Thyroid gland (tissue), 4 donors: Measurements from ENCODE around the gene MTREX.

Source experiments
- CTCF ChIP-seq, 6 experiments: fragments of 200-600 bp in 3 of 6; fragments of 450-650 bp in 3 of 6; sonication (generic) in 3 of 6; IDR thresholded peaks; one replicate each; pipeline ENCODE4 v1.5.1; 2016 to 2019; ENCODE audit warnings: antibody characterized with exemption in 6 of 6, mild to moderate bottlenecking in 2 of 6, inconsistent platforms in 1 of 6, moderate library complexity in 1 of 6
- POLR2A ChIP-seq, 2 donors: fragments of 450-650 bp; IDR thresholded peaks; one replicate each; pipeline ENCODE4 v1.6.1; 2017; ENCODE audit warnings: antibody characterized with exemption in 2 of 2, mild to moderate bottlenecking in 2 of 2, moderate library complexity in 1 of 2

- no peak for TF ChIP-seq CTCF (IDR thresholded peaks at IDR 0.05)
- TF ChIP-seq POLR2A (IDR thresholded peaks at IDR 0.05) = no peak
These were observed 113.3 kb downstream of the MTREX start for GRCh38 chr5:55421074-55421529.
